ENCODE results near the gene CELSR2.
"Not testable (repeated sequence)": the region's sequence is repeated elsewhere in the genome, so short reads cannot be mapped to it uniquely, and the experiment has no call there.

CELSR2 gene

DNA sequence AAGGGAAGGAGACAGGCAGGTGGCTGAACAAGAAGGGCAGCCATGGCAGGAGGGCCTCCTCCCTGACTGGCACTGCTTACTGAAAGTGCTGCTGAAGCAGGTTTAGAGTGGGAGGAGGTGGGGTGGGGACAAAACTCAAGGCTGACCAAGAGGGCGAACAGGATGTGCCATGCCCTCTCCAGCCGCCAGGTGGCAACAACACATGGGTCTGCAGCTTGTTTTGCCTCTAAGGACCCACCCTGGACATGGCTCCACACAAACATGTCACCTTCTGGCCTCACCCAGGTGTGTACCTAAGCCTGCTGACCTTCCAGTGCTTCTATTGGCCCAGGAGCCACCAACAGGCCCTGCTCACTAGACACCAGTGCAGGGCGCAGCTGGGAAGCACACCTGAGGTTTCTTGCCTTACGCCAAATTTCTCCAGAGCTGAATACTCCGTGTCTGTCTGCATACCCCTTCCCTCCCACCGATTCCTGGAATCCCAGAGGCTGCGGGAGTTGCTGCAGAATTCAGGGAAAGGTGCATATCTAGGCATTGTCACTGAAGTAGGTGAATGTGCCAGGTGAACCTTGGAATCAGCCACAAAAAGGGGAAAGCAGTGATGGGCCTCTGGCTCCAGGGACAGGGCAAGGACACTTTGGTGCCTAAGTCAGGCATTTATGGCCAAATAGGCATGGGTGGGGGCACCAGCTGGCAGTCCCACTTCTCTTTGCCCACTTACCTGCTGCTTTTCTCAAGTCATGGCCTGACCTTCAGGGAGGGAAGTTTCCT is 28.3 kb downstream of the CELSR2 start:
- DNase-seq (ENCODE audit: low spot score): peak; percentile 72

DNA sequence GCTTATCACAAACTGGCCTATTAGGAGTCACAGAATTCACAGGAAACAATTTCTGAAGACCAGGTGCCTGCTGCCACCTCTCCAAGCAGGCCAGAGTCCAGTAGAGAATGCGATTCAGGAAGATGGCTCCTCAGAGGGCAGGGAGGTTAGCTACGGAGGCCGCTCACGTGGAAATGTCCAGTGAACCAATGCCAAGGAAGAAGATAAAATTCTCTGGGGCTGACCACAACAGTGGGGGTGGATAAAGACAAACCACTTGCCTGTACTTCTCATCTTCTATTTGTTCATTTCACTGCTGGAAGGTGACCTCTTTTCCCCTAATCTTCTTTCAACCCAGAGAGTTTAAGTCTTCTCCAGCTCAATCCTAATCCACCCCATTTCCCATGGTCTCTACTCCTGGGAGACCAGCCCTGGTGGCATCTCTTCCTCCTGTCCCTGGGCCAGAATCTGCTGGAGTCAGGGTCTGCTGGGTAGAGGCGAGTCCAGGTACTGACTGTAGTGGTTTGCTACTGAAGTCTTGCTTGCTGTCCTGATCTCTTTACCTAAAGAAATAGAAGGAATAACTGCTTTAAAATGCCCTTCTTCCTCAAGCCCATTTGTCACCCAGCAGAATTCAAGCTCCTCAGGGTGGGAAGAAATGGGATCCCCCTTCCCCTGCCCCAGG is 30.4 kb downstream of the CELSR2 start:
- DNase-seq (ENCODE audit: low spot score): no peak

DNA sequence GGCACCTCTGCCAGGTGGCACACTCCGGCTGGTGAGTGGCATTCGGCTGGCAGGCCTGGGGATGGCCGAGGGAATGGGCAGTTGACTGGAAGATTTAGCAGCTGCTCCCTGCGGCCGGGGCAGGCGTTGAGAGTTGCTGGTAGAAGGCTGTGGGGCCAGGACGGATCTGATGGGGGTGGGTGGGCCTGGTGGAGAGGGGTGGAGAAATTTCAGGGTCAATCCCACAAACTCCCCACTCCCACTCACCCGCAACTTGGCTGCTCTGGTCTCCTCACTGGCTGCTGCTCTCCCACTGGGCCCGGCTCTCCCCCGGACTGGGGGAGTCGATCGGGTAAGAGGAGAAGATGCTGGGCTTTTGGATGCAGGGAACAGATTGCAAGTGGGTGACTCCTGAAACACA is 31.5 kb downstream of the CELSR2 start:
- no peak for DNase-seq (ENCODE audit: low spot score)

DNA sequence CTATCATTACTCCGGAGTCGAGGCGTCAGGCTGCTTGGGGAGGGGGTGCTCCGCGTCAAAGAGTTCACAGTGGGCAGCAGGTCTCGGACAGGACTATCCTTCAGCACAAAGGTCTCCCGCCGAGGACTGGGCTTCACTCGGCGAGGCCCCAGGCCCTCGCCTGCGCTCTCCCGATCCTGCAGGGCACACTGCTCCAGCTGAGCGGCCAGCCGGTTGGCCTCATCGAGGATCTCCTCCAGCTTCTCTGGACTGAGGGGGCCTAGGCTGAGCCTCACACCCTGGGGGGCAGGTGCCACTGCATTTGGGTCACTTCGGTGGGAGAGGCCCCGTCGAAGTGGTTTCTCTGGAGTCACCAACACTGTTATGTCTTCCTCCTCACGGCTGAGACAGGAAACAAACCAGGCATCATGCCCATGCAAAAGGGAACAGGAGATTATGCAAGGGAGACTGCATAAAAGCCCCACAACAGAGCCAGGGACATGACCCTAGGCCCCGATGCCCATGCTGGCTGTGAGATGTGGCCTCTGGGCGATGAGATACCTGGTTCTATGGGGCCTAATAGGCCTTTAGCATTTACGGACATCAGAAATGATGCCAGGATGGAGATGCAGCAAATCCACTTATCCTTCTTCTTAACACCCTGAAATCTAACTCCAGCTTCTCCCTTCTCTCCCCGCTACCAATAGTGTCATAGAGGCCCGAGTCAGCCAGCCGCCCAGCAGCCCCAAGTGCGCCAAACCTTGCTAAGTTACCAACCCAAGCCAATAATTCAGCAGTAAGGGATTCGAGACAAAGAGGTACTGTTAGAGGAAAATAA is 32.5 kb downstream of the CELSR2 start:
- DNase-seq (ENCODE audit: low spot score): no peak

DNA sequence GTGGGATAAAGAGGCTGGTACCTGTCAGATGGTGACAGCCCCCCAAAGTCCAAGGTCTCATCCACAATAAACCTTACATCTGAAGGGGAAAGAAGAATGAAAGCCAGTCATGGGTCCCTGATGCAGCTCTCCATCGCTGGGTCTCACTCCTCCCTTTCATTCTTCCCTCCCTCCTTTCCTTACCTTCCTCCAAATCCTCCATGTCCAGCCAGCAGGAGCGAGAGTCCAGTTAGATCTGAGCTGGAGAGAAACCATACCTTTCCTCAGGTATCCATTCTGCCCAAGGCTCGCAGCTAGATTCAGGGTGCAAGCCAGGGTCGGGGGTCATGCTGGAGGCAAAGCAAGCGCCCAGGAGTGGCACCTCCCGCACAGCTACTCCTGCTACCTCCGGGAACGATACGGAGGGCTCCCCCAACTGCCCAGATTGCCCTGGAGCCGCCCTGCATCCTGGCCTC is 33.2 kb downstream of the CELSR2 start:
- DNase-seq (ENCODE audit: low spot score): no peak

DNA sequence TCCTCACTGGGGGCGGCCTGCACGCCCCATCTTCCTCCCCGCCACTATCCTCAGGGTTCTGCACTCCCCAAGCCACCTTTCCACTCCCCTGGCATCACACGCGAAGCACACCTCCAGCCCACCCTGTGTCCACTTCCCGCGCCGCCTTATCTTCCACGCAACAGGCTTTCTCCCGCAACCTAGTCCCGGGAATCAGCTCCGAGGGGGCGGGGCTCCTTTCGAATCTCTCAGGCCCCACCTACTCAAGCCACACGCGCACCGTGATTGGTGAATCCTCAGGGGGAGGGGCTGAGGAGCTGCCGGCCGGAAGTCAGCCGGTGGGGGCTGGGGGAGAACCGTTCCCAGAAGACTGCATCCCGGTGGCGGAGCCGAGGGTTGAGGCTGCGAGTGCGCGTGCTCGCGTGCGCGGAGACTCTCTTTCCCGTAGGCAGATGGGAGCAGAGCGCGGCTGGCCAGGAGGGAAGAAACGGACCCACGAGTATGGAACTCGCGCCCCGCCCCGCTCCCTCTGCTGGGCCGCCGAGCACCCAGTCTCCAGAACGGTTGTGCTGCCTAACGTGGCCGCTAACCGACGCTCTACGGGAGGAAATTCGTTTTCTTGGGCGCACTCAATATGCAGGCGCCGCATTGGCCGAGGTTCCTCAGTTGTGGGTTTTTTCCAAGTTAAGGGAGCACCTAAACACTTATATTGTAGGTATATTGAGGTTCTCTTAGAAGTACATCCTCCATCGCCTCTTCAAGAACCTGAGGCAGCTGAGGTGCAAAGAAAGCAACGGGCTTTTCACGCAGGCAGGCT is 33.8 kb downstream of the CELSR2 start, which contains the start of gene PSRC1:
TSS of gene PSRC1 (minus strand) at position 194 of the 796 bp plus-strand sequence.
- peak; percentile 92 for DNase-seq (ENCODE audit: low spot score)

DNA sequence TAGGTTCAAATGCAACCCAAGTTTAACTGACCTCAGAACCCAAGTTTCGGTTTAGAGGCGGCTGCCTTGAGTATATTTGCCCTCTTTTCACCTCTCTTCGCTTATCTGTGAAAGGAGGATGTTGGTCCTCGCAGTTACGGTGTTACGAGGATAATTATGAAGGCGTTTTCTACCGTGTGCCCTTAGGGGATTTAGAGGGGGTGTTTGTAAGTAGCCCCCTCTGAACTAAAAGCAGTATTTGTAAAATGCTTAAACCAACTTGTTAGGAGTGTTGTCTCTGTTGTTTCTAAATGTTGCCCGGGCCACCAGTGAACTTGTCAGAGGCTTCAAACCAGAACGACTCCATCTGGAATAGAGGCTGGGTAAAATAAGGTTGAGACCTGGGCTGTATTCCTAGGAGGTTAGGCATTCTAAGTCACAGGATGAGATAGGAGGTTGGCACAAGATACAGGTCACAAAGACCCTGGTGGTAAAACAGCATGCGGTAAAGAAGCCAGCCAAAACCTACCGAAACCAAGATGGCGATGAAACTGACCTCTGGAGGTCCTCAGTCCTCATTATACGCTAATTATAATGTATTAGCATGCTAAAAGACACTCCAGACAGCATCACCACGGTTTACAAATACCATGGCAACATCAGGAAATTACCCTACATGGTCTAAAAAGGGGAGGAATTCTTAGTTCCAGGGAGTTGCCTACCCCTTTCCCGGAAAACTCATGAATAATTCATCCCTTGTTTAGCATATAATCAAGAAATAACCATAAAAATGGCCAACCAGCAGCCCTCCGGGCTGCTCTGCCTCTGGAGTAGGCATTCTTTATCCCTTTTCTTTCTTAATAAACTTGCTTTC is 34.6 kb downstream of the CELSR2 start:
- DNase-seq (ENCODE audit: low spot score): no peak

DNA sequence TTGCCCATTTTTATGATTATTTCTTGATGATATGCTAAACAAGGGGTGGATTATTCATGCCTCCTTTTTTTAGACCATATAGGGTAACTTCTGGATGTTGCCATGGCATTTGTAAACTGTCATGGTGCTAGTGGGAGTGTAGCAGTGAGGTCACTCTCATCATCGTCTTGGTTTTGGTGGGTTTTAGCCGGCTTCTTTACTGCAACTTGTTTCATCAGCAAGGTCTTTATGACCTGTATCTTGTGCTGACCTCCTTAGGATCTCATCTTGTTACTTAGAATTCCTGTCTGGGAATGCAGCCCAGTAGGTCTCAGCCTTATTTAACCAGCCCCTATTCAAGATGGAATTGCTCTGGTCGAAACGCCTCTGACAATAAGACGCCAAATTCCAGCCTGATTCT is 37.4 kb downstream of the CELSR2 start:
- DNase-seq (ENCODE audit: low spot score): not testable (repeated sequence)

DNA sequence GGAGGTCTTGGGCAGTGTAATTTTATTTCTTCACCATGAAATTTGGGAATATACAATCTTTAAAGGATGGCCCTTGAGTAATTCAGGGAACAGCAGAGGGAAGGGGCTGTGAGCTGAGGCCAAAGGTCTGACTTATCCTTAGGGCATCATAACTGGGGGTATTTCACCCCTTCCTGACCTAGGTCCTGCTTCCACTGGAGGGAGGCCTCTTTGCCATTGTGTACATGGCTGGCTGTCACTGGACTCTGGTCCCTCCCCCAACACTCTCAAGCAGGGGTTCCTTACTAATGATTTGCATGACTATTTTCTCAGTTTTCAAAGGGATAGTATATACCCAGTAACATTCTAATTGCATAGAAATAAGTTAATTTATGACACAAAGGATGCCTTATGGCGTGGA is 40.8 kb downstream of the CELSR2 start:
- no peak for DNase-seq (ENCODE audit: low spot score)

DNA sequence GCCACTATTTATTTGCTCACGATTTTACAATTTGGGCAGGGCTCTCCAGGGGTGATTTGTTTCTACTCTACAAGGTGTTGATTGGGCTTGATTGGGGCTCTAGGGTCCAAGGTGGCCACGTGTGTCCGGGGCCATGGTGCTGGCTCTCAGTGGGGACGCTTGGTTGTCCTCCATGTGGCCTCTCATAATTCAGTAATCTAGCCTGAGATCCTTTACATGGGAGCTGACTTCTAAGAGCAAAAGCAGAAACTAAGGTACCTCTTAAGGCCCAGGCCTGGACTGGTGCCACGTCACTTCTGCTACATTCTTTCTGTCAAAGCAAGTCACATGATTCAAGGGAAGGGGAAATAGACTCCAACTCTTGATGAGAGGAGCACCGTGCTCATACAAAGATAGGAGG is 41.7 kb downstream of the CELSR2 start:
- no peak for DNase-seq (ENCODE audit: low spot score)

DNA sequence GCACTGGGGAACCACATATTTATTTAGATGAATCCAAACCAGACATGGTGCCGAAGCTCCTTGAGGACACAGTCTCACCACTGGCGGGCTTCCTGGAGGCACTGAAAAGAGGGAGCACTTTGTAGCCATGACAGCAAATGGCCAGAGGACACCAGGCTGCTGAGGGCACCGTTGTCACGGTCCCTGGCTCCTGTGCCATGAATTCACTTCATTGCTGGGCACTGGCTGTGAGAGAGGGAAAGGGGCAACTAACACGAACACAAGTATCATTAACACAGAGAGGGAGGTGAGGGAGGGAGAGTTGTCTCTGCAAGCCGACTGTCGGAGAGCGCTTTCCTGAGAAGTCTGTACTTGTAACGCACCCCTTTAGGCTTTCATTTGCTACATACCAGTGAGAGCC is 43.0 kb downstream of the CELSR2 start:
- DNase-seq (ENCODE audit: low spot score): no peak

DNA sequence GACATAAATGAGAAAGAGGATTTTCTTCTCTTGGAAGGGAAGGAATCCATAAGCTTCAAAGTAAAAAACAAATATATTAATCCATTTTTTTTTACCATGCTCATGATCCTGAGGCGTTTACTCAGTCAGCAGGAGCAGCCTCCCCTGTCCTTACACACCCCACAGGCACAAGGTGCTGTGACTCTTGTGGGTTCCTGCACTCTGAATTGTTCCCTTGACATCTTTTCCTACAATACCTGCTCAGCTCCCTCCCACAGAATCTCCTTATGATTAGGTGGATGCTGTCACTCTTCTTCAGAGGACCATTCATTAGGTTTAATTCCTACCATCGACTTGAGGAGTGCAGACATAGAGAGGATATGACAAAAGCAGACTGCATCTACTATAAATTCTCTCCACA is 43.7 kb downstream of the CELSR2 start:
- no peak for DNase-seq (ENCODE audit: low spot score)

DNA sequence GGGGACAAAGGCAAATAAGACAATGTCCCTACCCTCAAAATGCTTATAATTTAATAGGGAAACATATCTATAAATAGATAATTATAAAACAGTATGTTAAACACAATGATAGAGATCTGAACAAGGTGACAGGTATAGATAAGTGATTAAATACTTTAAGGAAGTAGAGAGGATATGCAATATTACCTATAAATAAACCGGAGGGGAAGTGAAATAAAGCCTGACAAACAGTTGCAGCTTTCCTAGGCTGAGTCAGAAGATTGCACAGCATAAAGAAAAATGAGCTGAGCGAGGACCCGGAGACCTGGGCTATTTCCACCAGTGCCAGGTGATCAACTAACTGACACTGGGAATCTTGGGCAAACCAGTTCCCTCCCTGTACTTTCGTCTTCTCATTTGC is 45.1 kb downstream of the CELSR2 start:
- DNase-seq (ENCODE audit: low spot score): no peak

DNA sequence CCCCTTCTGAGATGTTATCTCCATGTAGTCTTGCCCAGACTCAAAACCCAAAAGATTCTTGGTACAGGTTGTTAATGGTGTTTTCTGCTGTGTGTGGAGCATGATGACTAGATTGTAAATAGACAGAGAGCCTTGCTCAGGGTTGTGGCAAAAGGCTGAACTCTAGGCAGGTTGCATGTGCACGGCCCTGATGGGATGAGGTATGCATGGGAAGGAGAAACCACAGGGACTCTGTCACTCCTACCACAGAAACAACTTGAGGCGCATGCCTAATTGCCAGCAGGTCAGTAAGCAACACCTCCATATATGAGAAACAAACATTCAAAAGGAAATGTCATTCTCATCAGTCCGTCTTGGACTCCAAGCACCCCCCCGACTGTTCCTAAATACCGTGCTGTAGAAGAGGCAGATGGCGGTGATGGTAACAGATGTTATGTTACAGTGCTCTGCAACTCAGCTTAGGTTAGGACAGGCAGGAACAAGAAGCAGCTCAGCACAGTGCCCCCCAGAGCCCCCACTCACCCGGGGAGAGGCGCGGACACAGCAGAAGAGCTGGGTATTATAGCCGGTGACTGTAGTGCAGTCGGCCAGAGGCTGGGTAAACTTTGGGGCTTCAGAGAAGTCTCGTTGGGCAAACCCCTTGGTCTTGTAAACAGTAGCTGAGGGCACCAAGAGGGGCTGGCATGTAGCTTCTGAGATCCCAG is 46.5 kb downstream of the CELSR2 start:
- DNase-seq (ENCODE audit: low spot score): no peak

DNA sequence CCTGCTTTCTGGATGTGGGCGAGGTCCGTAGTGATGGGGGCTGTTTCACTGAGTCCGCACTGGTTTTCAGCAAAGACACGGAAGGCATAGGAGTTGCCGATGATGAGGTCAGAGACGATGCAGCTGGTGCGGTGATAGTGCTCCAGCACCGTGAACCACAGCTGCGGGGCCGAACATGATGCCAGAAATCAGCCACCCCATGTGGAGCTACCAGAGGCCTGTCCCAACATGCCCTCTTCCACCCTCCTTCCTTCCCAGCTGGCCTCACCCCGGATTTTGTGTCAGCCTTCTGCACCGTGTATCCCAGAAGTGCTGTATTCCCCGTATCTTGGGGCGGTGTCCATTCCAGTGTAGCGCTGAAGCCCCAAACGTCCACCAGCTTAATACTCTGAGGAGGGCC is 47.4 kb downstream of the CELSR2 start:
- no peak for DNase-seq (ENCODE audit: low spot score)

DNA sequence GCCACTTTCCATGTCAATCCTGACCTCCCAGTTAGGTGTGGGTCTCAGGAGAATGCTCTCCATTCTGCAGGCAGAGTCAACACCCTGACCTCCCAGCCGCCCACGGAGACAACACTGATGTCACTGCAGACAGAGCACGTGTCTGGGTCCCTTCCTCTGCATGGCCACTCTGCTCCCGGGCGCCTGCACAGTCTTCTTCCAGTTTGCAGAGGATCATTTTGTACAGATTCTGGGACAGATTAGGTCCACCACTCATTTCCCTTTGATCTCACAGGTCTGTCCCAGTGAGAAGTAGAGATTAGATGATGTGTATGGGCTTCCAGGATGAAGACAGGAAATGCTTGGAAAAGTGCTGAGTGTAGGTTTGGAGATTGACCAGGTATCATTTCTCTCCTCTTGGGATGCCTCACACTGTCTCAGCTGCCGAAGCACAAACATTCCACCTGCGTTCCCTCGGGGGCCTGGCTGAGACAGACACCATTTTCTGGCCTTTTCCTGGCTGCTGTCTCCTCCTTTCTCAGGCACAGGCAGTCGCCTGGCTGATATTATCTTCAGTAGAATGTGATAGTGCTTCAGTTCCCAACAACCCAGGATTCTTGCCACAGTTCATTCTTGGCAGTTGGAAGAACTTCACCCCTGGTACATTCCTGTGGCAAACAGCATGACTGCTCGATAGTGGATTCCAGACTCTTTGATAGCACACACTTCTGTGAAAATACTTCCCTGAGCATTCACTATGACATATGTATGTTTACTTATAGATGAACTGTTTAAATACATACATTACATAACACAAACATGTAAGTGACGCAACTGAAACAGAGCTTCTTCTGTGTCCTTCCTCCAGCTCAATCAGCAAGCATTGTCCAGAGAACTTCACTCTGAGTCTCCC is 49.6 kb downstream of the CELSR2 start:
- DNase-seq (ENCODE audit: low spot score): peak; percentile 50

DNA sequence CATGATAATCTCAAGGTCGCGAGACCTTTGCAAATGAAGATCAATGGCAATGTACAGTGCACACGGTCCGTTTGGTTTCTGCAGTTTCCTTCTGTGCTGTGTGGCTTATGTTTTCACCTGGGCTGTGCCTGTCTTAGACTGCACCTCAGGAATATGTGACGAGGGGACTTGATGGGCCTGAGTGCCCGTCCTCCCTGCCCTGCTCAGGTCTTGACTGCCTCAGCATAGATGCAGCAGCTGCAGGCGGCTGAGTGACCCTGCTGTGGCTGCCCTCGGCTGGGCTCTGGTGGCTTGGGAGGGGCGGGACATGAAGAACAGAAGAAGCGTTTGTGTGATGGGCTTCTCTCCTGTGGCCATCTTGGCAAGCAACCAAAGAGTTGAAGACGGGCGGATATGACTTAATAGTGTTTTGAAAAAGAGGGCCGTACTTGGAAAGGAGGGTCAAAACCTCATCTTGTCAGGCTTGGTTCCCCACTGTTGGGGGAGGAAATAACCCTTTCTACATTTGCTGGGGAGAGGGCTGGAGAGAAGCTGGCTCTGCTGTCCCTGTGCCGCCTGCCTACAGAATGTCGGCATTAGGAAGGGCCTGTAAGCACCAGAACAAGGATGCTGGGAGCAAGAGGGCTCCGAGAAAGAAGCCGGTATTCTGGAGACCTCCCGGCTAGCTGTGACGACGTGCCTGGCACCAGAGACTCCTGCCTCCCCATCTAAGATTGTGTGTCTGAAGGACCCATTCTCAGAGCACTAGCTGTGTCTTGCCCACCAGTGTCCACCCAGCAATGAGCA is 50.4 kb downstream of the CELSR2 start:
- peak; percentile 32 for DNase-seq (ENCODE audit: low spot score)

DNA sequence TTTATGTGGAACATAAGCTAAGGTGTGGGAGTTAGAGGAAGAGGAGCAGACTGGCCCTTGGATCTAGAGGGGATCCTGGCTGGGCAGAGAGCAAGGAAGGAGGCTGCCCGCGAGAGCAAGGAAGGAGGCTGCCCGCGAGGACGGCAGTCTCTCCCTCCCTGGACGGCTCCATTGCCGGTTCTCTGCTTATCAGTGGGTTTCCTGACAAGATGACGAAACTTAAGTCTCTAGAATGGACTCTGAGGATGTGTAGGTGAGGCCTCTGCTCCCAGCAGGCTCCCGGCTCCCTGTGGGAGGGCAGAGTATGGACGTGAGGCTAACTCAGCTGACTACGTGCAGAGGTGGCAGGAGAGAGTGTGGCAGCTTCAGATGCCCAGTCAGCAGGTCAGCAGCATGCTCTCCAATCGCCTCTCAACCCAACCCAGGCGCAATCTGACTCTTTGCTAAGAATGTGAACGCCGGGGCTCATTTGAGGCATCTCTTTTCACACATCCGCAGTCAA is 51.4 kb downstream of the CELSR2 start:
- no peak for DNase-seq (ENCODE audit: low spot score)

All from SW480 (cell line).